GM19372 (cell line): Measurements from ENCODE around the gene CARD10.
"Not testable (repeated sequence)": the region's sequence is repeated elsewhere in the genome, so short reads cannot be mapped to it uniquely, and the experiment has no call there.

Experiments
- ATAC-seq: cut with Tn5 transposase; IDR thresholded peaks from one replicate; pipeline ENCODE4 v1.9.1; 2021; ENCODE audit warnings: mild to moderate bottlenecking, low read depth, moderate library complexity; ENCODE audit not compliant: unreplicated experiment

The CARD10 gene

GRCh38 chr22:37472418-37473006 is 46.7 kb downstream of the CARD10 start:
- ATAC-seq, result no peak

GRCh38 chr22:37471727-37472417 is 47.3 kb downstream of the CARD10 start:
- no peak for ATAC-seq

- ATAC-seq, result no peak
Observed at GRCh38 chr22:37470087-37470445, 49.1 kb downstream of the CARD10 start.

GRCh38 chr22:37469416-37470086 is 49.7 kb downstream of the CARD10 start:
- no peak for ATAC-seq

- not testable (repeated sequence) for ATAC-seq
Observed at GRCh38 chr22:37468201-37468695, 51.0 kb downstream of the CARD10 start.

- ATAC-seq, result no peak
Observed at GRCh38 chr22:37467391-37467955, 51.7 kb downstream of the CARD10 start.

- ATAC-seq, result no peak
Observed at GRCh38 chr22:37464181-37464580, 55.0 kb downstream of the CARD10 start.

GRCh38 chr22:37462983-37463382 is 56.2 kb downstream of the CARD10 start:
- no peak for ATAC-seq

GRCh38 chr22:37462436-37462835 is 56.8 kb downstream of the CARD10 start:
- no peak for ATAC-seq

GRCh38 chr22:37461961-37462360 is 57.3 kb downstream of the CARD10 start:
- ATAC-seq, result no peak

- no peak for ATAC-seq
Observed at GRCh38 chr22:37460684-37461083, 58.5 kb downstream of the CARD10 start.

- ATAC-seq, result no peak
Observed at GRCh38 chr22:37459206-37459605, 60.0 kb downstream of the CARD10 start.

- no peak for ATAC-seq
Observed at GRCh38 chr22:37457093-37457893, 61.9 kb downstream of the CARD10 start.

GRCh38 chr22:37456346-37456745 is 62.9 kb downstream of the CARD10 start:
- no peak for ATAC-seq

GRCh38 chr22:37455896-37456295 is 63.3 kb downstream of the CARD10 start:
- ATAC-seq, result no peak

- no peak for ATAC-seq
Observed at GRCh38 chr22:37454857-37455686, 64.1 kb downstream of the CARD10 start.

GRCh38 chr22:37453696-37454095 is 65.5 kb downstream of the CARD10 start:
- no peak for ATAC-seq

GRCh38 chr22:37451218-37451617 is 68.0 kb downstream of the CARD10 start:
- no peak for ATAC-seq

- ATAC-seq, result no peak
Observed at GRCh38 chr22:37449331-37450001, 69.7 kb downstream of the CARD10 start.
